Fibroblast of villous mesenchyme (primary cell): ENCODE measurements around the gene PSORS1C2. TPM values are rescaled to one million over a fixed set of nuclear protein-coding genes. Genes with fewer than 3 reads are reported as not detected.
"Not testable (repeated sequence)": the region's sequence is repeated elsewhere in the genome, so short reads cannot be mapped to it uniquely, and the experiment has no call there.

Experiments used
- DNase-seq: peaks from one replicate; pipeline ENCODE4 v3.0.0-alpha.2; 2010; ENCODE audit warnings: low read depth
- H3K4me3 ChIP-seq: 2 replicates; pipeline ENCODE4 v1.5.1; 2011; ENCODE audit warnings: low read depth, mild to moderate bottlenecking, low read length
- CTCF ChIP-seq: IDR thresholded peaks from 2 replicates; pipeline ENCODE4 v1.5.1; 2012; ENCODE audit warnings: low read depth, mild to moderate bottlenecking, low read length; ENCODE audit not compliant: insufficient read depth
- total RNA-seq: library from RNA; depleted of rRNA; stranded (reverse); fragments of >200 nt; gene quantifications from 2 replicates; pipeline ENCODE4 v1.2.3, GENCODE V29; 2012

Gene PSORS1C2
- total RNA-seq, 1 donor: not detected

DNA sequence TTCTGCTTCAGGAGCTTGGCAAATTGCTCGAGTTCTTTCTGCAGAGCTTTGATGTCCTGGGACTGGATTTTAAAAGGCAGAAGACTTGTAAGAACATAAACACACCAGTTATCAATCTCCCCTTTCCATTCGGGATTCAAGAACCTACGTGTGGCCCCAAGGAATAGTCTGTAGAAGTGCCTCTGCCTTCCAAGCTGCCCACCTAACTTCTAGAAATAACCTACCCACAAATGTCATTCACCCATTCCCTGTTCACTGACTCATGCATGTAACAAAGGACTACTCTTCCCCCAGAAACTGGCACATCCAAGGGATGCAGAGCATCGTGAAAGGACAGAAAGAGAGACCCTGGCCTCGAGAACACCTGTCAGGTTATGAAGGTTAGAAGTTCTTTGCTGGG is 27.1 kb upstream of the PSORS1C2 start:
- no peak for DNase-seq
- no peak for TF ChIP-seq CTCF

DNA sequence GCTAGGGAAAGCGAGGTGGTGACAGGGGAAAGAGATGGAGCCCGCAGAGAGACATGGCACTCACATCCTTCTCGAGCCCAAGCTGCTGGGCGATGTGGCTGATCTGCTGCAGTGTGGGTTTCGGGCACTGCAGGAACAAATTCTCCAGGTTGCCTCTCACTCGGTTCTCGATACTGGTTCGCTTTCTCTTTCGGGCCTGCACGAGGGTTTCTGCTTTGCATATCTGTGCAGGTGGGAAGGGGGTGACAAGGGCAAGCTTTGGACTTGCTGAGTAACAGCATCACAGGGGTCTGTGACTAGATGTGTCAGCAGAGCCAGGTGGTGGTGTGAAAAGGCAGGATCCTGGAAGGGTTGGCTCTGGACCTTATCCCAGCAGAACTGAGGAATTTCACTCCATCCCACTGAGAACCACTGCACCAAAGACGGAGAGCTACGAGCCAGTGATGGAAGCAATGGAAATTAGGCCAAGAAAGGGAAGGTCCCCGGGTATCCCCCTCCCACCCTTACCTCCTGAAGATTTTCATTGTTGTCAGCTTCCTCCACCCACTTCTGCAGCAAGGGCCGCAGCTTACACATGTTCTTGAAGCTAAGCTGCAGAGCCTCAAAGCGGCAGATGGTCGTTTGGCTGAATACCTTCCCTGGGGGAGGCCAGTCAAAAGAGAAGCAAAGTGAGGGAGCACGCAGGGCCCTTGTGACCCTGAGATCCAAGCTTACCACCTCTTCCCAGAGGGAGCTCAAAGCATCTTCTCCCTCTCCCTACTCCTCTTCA is 26.4 kb upstream of the PSORS1C2 start:
- DNase-seq, H3K4me3 ChIP-seq: not testable (repeated sequence)

More for the DNA sequence above, 27.1 kb upstream of the PSORS1C2 start:
- H3K4me3 ChIP-seq: no peak overlapping the region

- DNase-seq, H3K4me3 ChIP-seq: not testable (repeated sequence)
Measured at GRCh38 chr6:31164475-31165063, 25.7 kb upstream of the PSORS1C2 start.

- peak; percentile 18 for DNase-seq
- H3K4me3 ChIP-seq: no peak overlapping the region
- no peak for TF ChIP-seq CTCF
Measured at GRCh38 chr6:31163922-31164321, 25.1 kb upstream of the PSORS1C2 start.

DNA sequence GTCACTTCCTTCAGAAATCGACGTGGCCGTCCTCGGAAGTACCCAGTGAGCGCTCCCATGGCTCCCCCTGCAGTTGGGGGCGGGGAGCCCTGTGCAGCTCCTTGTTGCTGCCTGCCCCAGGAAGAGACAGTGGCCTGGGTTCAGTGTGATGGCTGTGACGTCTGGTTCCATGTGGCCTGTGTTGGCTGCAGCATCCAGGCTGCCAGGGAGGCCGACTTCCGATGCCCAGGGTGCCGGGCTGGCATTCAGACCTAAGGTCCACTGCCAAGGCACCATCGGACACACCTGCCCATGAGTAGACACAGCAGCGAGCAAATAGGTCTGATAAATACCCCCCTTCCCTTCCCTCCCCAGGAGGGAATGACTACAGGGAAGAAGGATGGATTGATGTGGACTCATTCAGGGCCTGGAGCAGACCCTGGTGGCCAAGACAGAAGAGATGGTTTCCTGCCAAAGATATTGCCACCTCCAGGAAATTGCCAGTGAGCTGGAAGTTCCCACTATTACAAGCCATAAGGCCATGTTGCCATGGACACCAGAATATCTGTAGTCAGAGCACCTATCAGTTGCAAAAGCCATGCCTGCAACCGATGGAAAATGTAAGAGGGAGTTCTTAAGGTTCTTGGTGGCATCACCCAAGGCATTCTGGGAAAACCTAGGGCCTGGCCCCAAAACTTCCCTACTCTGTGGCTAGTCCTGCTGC is 23.7 kb upstream of the PSORS1C2 start:
- no peak for TF ChIP-seq CTCF
- DNase-seq: no peak
- H3K4me3 ChIP-seq: no peak overlapping the region

- no peak for DNase-seq
- H3K4me3 ChIP-seq: no peak overlapping the region
- no peak for TF ChIP-seq CTCF
Measured at GRCh38 chr6:31161216-31162126, 22.6 kb upstream of the PSORS1C2 start.
